Stimulated activated naive CD8-positive, alpha-beta T cell treated with anti-CD3 and anti-CD28 coated beads, Interleukin-15, amount 100 ng/mL, for 72 hours (primary cell): Measurements from ENCODE around the gene SF1.

Experiments used
- ATAC-seq: fragments of 150-1000 bp; cut with Tn5 transposase; 2 replicates; pipeline ENCODE4 v1.10.0; 2021; ENCODE audit warnings: mild to moderate bottlenecking, moderate library complexity
- DNase-seq, 2 donors: peaks; one replicate each; pipeline ENCODE4 v3.0.0; 2021 to 2022
- H3K27ac Mint-ChIP-seq, 2 donors: one replicate each; pipeline ENCODE4 v1.8.0; 2022; ENCODE audit warnings: mild to moderate bottlenecking in 2 of 2, mixed read lengths in 2 of 2, moderate library complexity in 2 of 2
- H3K27me3 Mint-ChIP-seq: one replicate; pipeline ENCODE4 v1.8.0; 2022; ENCODE audit warnings: mixed read lengths
- H3K4me1 Mint-ChIP-seq: one replicate; pipeline ENCODE4 v1.8.0; 2022; ENCODE audit warnings: mild to moderate bottlenecking, mixed read lengths
- H3K4me3 Mint-ChIP-seq, 2 donors: one replicate each; pipeline ENCODE4 v1.8.0; 2022; ENCODE audit warnings: mild to moderate bottlenecking in 2 of 2, mixed read lengths in 2 of 2, moderate library complexity in 1 of 2
- H3K9me3 Mint-ChIP-seq, 2 donors: one replicate each; pipeline ENCODE4 v1.8.0; 2022; ENCODE audit warnings: mixed read lengths in 2 of 2

Gene SF1

GRCh38 chr11:64772303-64773018 lies 5.9 kb downstream of the SF1 start:
- H3K9me3 Mint-ChIP-seq, result no peaks in the 10 kb centered on the region
- H3K27ac Mint-ChIP-seq, result peak overlapping the region; percentile 94
- H3K4me3 Mint-ChIP-seq, result peak overlapping the region; percentile 72 to 80
- ATAC-seq (peak; percentile 76), DNase-seq (no peak)
- peaks cover 97% of the 10 kb centered on the region for H3K4me1 Mint-ChIP-seq
- no peaks in the 10 kb centered on the region for H3K27me3 Mint-ChIP-seq

GRCh38 chr11:64771861-64772260 lies 6.5 kb downstream of the SF1 start:
- no peak for DNase-seq
- H3K27me3 Mint-ChIP-seq, result no peaks in the 10 kb centered on the region

GRCh38 chr11:64770120-64770519 lies 8.2 kb downstream of the SF1 start:
- H3K9me3 Mint-ChIP-seq, result no peaks in the 10 kb centered on the region
- peaks cover 97% of the 10 kb centered on the region for H3K4me1 Mint-ChIP-seq
- ATAC-seq (no peak), DNase-seq (no peak)
- no peak overlapping the region for H3K4me3 Mint-ChIP-seq
- H3K27ac Mint-ChIP-seq, result peak overlapping the region in 1 of 2 donors; percentile 21
- no peaks in the 10 kb centered on the region for H3K27me3 Mint-ChIP-seq

More at GRCh38 chr11:64771861-64772260, 6.5 kb downstream of the SF1 start:
- Mint-ChIP-seq H3K4me1 (peaks cover 97% of the 10 kb centered on the region), H3K4me3 (peak overlapping the region; percentile 72 to 80), H3K9me3 (no peaks in the 10 kb centered on the region), H3K27ac (peak overlapping the region; percentile 94)
- ATAC-seq, result no peak

- DNase-seq (no peak), ATAC-seq (no peak)
- Mint-ChIP-seq H3K4me1 (peaks cover 97% of the 10 kb centered on the region), H3K4me3 (peak overlapping the region in 1 of 2 donors; percentile 26), H3K27me3 (no peaks in the 10 kb centered on the region), H3K9me3 (no peaks in the 10 kb centered on the region), H3K27ac (no peak overlapping the region)
Measured at GRCh38 chr11:64769283-64769682, 9.1 kb downstream of the SF1 start.

- no peaks in the 10 kb centered on the region for H3K27me3 Mint-ChIP-seq
- ATAC-seq (no peak), DNase-seq (no peak)
- H3K27ac Mint-ChIP-seq, result no peak overlapping the region
- peaks cover 97% of the 10 kb centered on the region for H3K4me1 Mint-ChIP-seq
- H3K9me3 Mint-ChIP-seq, result no peaks in the 10 kb centered on the region
- H3K4me3 Mint-ChIP-seq, result peak overlapping the region in 1 of 2 donors; percentile 53
Measured at GRCh38 chr11:64768300-64768694, 10.0 kb downstream of the SF1 start.

- ATAC-seq, result peak; percentile 50
- Mint-ChIP-seq H3K27ac (peak overlapping the region; percentile 68 to 77), H3K4me3 (peak overlapping the region; percentile 36 to 53), H3K27me3 (no peaks in the 10 kb centered on the region), H3K9me3 (no peaks in the 10 kb centered on the region), H3K4me1 (peaks cover 97% of the 10 kb centered on the region)
- DNase-seq, result peak; percentile 70 to 76
Measured at GRCh38 chr11:64767344-64768299, 10.7 kb downstream of the SF1 start.

GRCh38 chr11:64766881-64767280 lies 11.5 kb downstream of the SF1 start:
- Mint-ChIP-seq H3K9me3 (no peaks in the 10 kb centered on the region), H3K4me3 (peak overlapping the region; percentile 17 to 70), H3K4me1 (peaks cover 97% of the 10 kb centered on the region), H3K27me3 (no peaks in the 10 kb centered on the region), H3K27ac (peak overlapping the region in 1 of 2 donors; percentile 68)
- ATAC-seq, result no peak
- DNase-seq, result no peak

GRCh38 chr11:64765851-64766665 lies 12.3 kb downstream of the SF1 start:
- DNase-seq, result no peak
- Mint-ChIP-seq H3K27ac (peak overlapping the region; percentile 79 to 84), H3K4me1 (peaks cover 97% of the 10 kb centered on the region), H3K9me3 (no peaks in the 10 kb centered on the region), H3K27me3 (no peaks in the 10 kb centered on the region), H3K4me3 (peak overlapping the region; percentile 70 to 84)
- no peak for ATAC-seq

- ATAC-seq (no peak), DNase-seq (no peak)
- Mint-ChIP-seq H3K27me3 (no peaks in the 10 kb centered on the region), H3K27ac (peak overlapping the region in 1 of 2 donors; percentile 47), H3K9me3 (no peaks in the 10 kb centered on the region), H3K4me1 (peaks cover 97% of the 10 kb centered on the region), H3K4me3 (peak overlapping the region; percentile 65 to 84)
Measured at GRCh38 chr11:64765291-64765850, 13.0 kb downstream of the SF1 start.

GRCh38 chr11:64764753-64765152 lies 13.6 kb downstream of the SF1 start:
- ATAC-seq (no peak), DNase-seq (no peak)
- peak overlapping the region; percentile 13 to 84 for H3K27ac Mint-ChIP-seq
- no peaks in the 10 kb centered on the region for H3K27me3 Mint-ChIP-seq
- H3K4me1 Mint-ChIP-seq, result peaks cover 100% of the 10 kb centered on the region
- H3K4me3 Mint-ChIP-seq, result peak overlapping the region; percentile 65 to 84
- H3K9me3 Mint-ChIP-seq, result no peaks in the 10 kb centered on the region

GRCh38 chr11:64764040-64764611 lies 14.2 kb downstream of the SF1 start:
- H3K9me3 Mint-ChIP-seq, result no peaks in the 10 kb centered on the region
- H3K4me3 Mint-ChIP-seq, result peak overlapping the region; percentile 65 to 84
- H3K27me3 Mint-ChIP-seq, result no peaks in the 10 kb centered on the region
- ATAC-seq, result peak; percentile 56
- peaks cover 100% of the 10 kb centered on the region for H3K4me1 Mint-ChIP-seq
- H3K27ac Mint-ChIP-seq, result peak overlapping the region; percentile 13 to 84
- peak; percentile 54 to 66 for DNase-seq

GRCh38 chr11:64763526-64764039 lies 14.8 kb downstream of the SF1 start:
- Mint-ChIP-seq H3K4me3 (peak overlapping the region; percentile 65 to 84), H3K9me3 (no peaks in the 10 kb centered on the region), H3K4me1 (peaks cover 100% of the 10 kb centered on the region), H3K27ac (peak overlapping the region; percentile 13 to 86), H3K27me3 (no peaks in the 10 kb centered on the region)
- ATAC-seq (peak; percentile 8), DNase-seq (no peak)

GRCh38 chr11:64762674-64763525 lies 15.4 kb downstream of the SF1 start:
- Mint-ChIP-seq H3K9me3 (no peaks in the 10 kb centered on the region), H3K4me3 (peak overlapping the region; percentile 45 to 65), H3K27ac (peak overlapping the region; percentile 75 to 89), H3K27me3 (no peaks in the 10 kb centered on the region), H3K4me1 (peaks cover 99% of the 10 kb centered on the region)
- no peak for DNase-seq
- peak; percentile 2 for ATAC-seq

- Mint-ChIP-seq H3K9me3 (no peaks in the 10 kb centered on the region), H3K4me1 (peaks cover 99% of the 10 kb centered on the region), H3K27me3 (no peaks in the 10 kb centered on the region), H3K4me3 (peak overlapping the region; percentile 11 to 45), H3K27ac (peak overlapping the region in 1 of 2 donors; percentile 88)
- ATAC-seq, result no peak
- DNase-seq, result no peak
Measured at GRCh38 chr11:64762277-64762673, 16.1 kb downstream of the SF1 start.
